IMR-90 (cell line): ENCODE data around the gene DNMT3A. TPM values are rescaled to one million over a fixed set of nuclear protein-coding genes. Genes with fewer than 3 reads are reported as not detected.

ENCODE experiments used
- ATAC-seq: fragments of 200-7000 bp; cut with Tn5 transposase; 2 replicates; pipeline ENCODE4 v1.9.1; 2020; ENCODE audit warnings: low read depth, mild to moderate bottlenecking, moderate library complexity
- BruUV-seq: library from RNA; stranded (reverse); fragments of 400-500 nt; replicated peaks from 2 replicates; lab custom pipeline; 2021; lab: Mats Ljungman, UMichigan
- CTCF ChIA-PET: fragments of 300-600 bp; formaldehyde crosslinking; extraction: SDS; loops from one replicate; lab custom pipeline; 2021; ENCODE audit warnings: antibody characterized with exemption; lab: Yijun Ruan, JAX
- POLR2A ChIA-PET: fragments of 300-600 bp; sonication (Branson Sonifier 250); formaldehyde crosslinking; loops from one replicate; lab custom pipeline; 2022; ENCODE audit warnings: antibody characterized with exemption; ENCODE audit not compliant: unreplicated experiment; lab: Charles Lee
- DNase-seq: peaks from one replicate; pipeline ENCODE4 v3.0.0; 2013
- H2AFZ ChIP-seq: replicated peaks from 2 replicates; pipeline ENCODE3; 2013; ENCODE audit warnings: low read length, mild to moderate bottlenecking; ENCODE audit not compliant: poor library complexity
- H2AK5ac ChIP-seq: 2 replicates; pipeline ENCODE4 v1.6.1; 2013; ENCODE audit warnings: low read depth, low read length, inconsistent platforms
- H2AK9ac ChIP-seq: replicated peaks from 2 replicates; pipeline ENCODE3; 2013; ENCODE audit warnings: mild to moderate bottlenecking, low read depth, low read length, moderate library complexity; ENCODE audit not compliant: poor library complexity
- H2BK120ac ChIP-seq: 2 replicates; pipeline ENCODE4 v1.6.1; 2013; ENCODE audit warnings: low read depth, low read length, inconsistent platforms
- H2BK15ac ChIP-seq: 3 replicates; pipeline ENCODE4 v1.6.1; 2013; ENCODE audit warnings: low read depth, low read length, inconsistent platforms
- H2BK20ac ChIP-seq: 2 replicates; pipeline ENCODE4 v1.6.1; 2013; ENCODE audit warnings: low read depth, mild to moderate bottlenecking, inconsistent platforms, low read length, moderate library complexity
- H2BK5ac ChIP-seq: 2 replicates; pipeline ENCODE4 v1.6.1; 2013; ENCODE audit warnings: mild to moderate bottlenecking, low read depth, low read length, inconsistent platforms; ENCODE audit not compliant: poor library complexity, severe bottlenecking
- H3K14ac ChIP-seq: replicated peaks from 2 replicates; pipeline ENCODE4 v1.6.1; 2013; ENCODE audit warnings: low read depth, low read length, inconsistent platforms
- H3K18ac ChIP-seq: 2 replicates; pipeline ENCODE4 v1.6.1; 2013; ENCODE audit warnings: low read depth, low read length, control low read depth
- H3K23ac ChIP-seq: 2 replicates; pipeline ENCODE4 v1.6.1; 2013; ENCODE audit warnings: low read depth, low read length, inconsistent platforms
- H3K27ac ChIP-seq: 2 replicates; pipeline ENCODE4 v1.5.1; 2013; ENCODE audit warnings: mild to moderate bottlenecking, control low read depth, low read length; ENCODE audit not compliant: insufficient read depth
- H3K27me3 ChIP-seq: 2 replicates; pipeline ENCODE4 v1.6.1; 2013; ENCODE audit warnings: low read length; ENCODE audit not compliant: control insufficient read depth, insufficient read depth
- H3K36me3 ChIP-seq: 2 replicates; pipeline ENCODE4 v1.6.1; 2013; ENCODE audit warnings: low read length, mixed read lengths; ENCODE audit not compliant: control insufficient read depth, insufficient read depth
- H3K4ac ChIP-seq: 2 replicates; pipeline ENCODE4 v1.6.1; 2013; ENCODE audit warnings: low read depth, low read length, inconsistent platforms
- H3K4me1 ChIP-seq: 2 replicates; pipeline ENCODE4 v1.6.1; 2013; ENCODE audit warnings: low read length, mixed read lengths; ENCODE audit not compliant: control insufficient read depth, insufficient read depth
- H3K4me2 ChIP-seq: 2 replicates; pipeline ENCODE4 v1.6.1; 2013; ENCODE audit warnings: low read depth, mild to moderate bottlenecking, control low read depth, low read length, moderate library complexity
- H3K4me3 ChIP-seq: 2 replicates; pipeline ENCODE4 v1.5.1; 2013; ENCODE audit warnings: low read depth, mild to moderate bottlenecking, control low read depth, low read length, moderate library complexity; ENCODE audit not compliant: insufficient read depth
- H3K56ac ChIP-seq: 2 replicates; pipeline ENCODE4 v1.6.1; 2013; ENCODE audit warnings: low read length, inconsistent platforms; ENCODE audit not compliant: insufficient read depth; ENCODE audit errors: extremely low read depth
- H3K79me1 ChIP-seq, 2 experiments: 2 replicates each; pipeline ENCODE4 v1.6.1; 2013; ENCODE audit warnings: low read length in 2 of 2, inconsistent platforms in 1 of 2, low read depth in 1 of 2
- H3K9ac ChIP-seq: 2 replicates; pipeline ENCODE4 v1.6.1; 2013; ENCODE audit warnings: low read depth, low read length, control low read depth
- H3K9me1 ChIP-seq: 2 replicates; pipeline ENCODE4 v1.6.1; 2013; ENCODE audit warnings: low read length, inconsistent platforms; ENCODE audit not compliant: insufficient read depth
- H3K9me3 ChIP-seq: 2 replicates; pipeline ENCODE4 v1.6.1; 2013; ENCODE audit warnings: low read length; ENCODE audit not compliant: control insufficient read depth, insufficient read depth
- H4K20me1 ChIP-seq: 2 replicates; pipeline ENCODE4 v1.6.1; 2013; ENCODE audit warnings: low read length, inconsistent platforms; ENCODE audit not compliant: insufficient read depth
- H4K5ac ChIP-seq: 2 replicates; pipeline ENCODE4 v1.6.1; 2013; ENCODE audit warnings: mild to moderate bottlenecking, low read depth, low read length, control low read depth
- H4K8ac ChIP-seq, 2 experiments: 2 replicates each; pipeline ENCODE4 v1.6.1; 2013; ENCODE audit warnings: low read depth in 2 of 2, low read length in 2 of 2, control low read depth in 1 of 2, inconsistent platforms in 1 of 2
- H4K91ac ChIP-seq: 2 replicates; pipeline ENCODE4 v1.6.1; 2013; ENCODE audit warnings: low read depth, low read length, inconsistent platforms; ENCODE audit not compliant: insufficient read depth
- BHLHE40 ChIP-seq: fragments of 150-350 bp; IDR thresholded peaks from 2 replicates; pipeline ENCODE4 v1.6.1; 2016; ENCODE audit warnings: mild to moderate bottlenecking, low read depth, low read length
- CHD1 ChIP-seq: IDR thresholded peaks from 2 replicates; pipeline ENCODE4 v1.6.1; 2012; ENCODE audit warnings: low read depth, low read length, improper control_type of control experiment
- CTCF ChIP-seq: conservative IDR thresholded peaks from 2 replicates; pipeline ENCODE4 v1.5.1; 2012; ENCODE audit warnings: mild to moderate bottlenecking, low read depth, low read length, improper control_type of control experiment
- FOS ChIP-seq: fragments of 150-350 bp; IDR thresholded peaks from 2 replicates; pipeline ENCODE4 v1.6.1; 2016; ENCODE audit warnings: low read depth, low read length
- MAFK ChIP-seq: IDR thresholded peaks from 2 replicates; pipeline ENCODE4 v1.6.1; 2012; ENCODE audit warnings: low read depth, low read length, improper control_type of control experiment
- MAZ ChIP-seq: IDR thresholded peaks from 2 replicates; pipeline ENCODE4 v1.6.1; 2012; ENCODE audit warnings: low read depth, mild to moderate bottlenecking, low read length, improper control_type of control experiment, moderate library complexity, borderline replicate concordance
- POLR2A ChIP-seq: IDR thresholded peaks from 2 replicates; pipeline ENCODE4 v1.6.1; 2012; ENCODE audit warnings: mild to moderate bottlenecking, low read depth, low read length
- RCOR1 ChIP-seq: IDR thresholded peaks from 2 replicates; pipeline ENCODE4 v1.6.1; 2012; ENCODE audit warnings: mild to moderate bottlenecking, low read length, improper control_type of control experiment; ENCODE audit not compliant: insufficient replicate concordance
- RFX5 ChIP-seq: IDR thresholded peaks from 2 replicates; pipeline ENCODE4 v1.8.0; 2012; ENCODE audit warnings: low read depth, mild to moderate bottlenecking, low read length, moderate library complexity
- SMC3 ChIP-seq: fragments of 150-350 bp; IDR thresholded peaks from 2 replicates; pipeline ENCODE4 v1.6.1; 2016; ENCODE audit warnings: low read depth, mild to moderate bottlenecking, antibody characterized with exemption, low read length, moderate library complexity
- USF2 ChIP-seq: fragments of 150-350 bp; IDR thresholded peaks from 2 replicates; pipeline ENCODE4 v1.6.1; 2017; ENCODE audit warnings: mild to moderate bottlenecking, antibody characterized with exemption, low read length, low read depth
- WGBS, 2 experiments: methylation state at CpG; one replicate each; pipeline versions ENCODE4 v1.1.5 to v1.1.7; 2013; ENCODE audit warnings: missing lambda C conversion rate in 2 of 2; ENCODE audit not compliant: insufficient read length in 1 of 2; ENCODE audit errors: extremely low coverage in 2 of 2; 5-methylcytosine and 5-hydroxymethylcytosine counted together
- dilution Hi-C: fragments of 300-500 bp; cut with HindIII; formaldehyde crosslinking; loops from one replicate; pipeline ENCODE4 v1.14.3; 2018; ENCODE audit warnings: low sequenced_read_pairs; ENCODE audit not compliant: unreplicated experiment
- in situ Hi-C: fragments of 300-500 bp; cut with MboI; formaldehyde crosslinking; loops from 3 replicates; pipeline ENCODE4 v1.14.3; 2019; ENCODE audit warnings: low sequenced_read_pairs, inconsistent platforms, mixed read lengths
- intact Hi-C: fragments of 100-400 bp; cut with micrococcal nuclease; formaldehyde crosslinking; loops from 2 replicates; pipeline ENCODE4 v1.10.0; 2022
- polyA plus RNA-seq, 3 experiments: library from polyadenylated mRNA; depleted of rRNA; stranded (reverse); fragments of >200 nt; gene quantifications; 2 replicates each; pipeline ENCODE4 v1.2.3, GENCODE V29; 2012; ENCODE audit warnings: low replicate concordance in 1 of 3
- total RNA-seq: library from RNA; depleted of rRNA; stranded (reverse); fragments of >200 nt; gene quantifications from 2 replicates; pipeline ENCODE4 v1.2.3, GENCODE V29; 2012

DNMT3A gene
- total and polyA plus RNA-seq, 2 of the 4 experiments (the other 2 are of a cell fraction) = 4.4 to 9.7 TPM

DNA sequence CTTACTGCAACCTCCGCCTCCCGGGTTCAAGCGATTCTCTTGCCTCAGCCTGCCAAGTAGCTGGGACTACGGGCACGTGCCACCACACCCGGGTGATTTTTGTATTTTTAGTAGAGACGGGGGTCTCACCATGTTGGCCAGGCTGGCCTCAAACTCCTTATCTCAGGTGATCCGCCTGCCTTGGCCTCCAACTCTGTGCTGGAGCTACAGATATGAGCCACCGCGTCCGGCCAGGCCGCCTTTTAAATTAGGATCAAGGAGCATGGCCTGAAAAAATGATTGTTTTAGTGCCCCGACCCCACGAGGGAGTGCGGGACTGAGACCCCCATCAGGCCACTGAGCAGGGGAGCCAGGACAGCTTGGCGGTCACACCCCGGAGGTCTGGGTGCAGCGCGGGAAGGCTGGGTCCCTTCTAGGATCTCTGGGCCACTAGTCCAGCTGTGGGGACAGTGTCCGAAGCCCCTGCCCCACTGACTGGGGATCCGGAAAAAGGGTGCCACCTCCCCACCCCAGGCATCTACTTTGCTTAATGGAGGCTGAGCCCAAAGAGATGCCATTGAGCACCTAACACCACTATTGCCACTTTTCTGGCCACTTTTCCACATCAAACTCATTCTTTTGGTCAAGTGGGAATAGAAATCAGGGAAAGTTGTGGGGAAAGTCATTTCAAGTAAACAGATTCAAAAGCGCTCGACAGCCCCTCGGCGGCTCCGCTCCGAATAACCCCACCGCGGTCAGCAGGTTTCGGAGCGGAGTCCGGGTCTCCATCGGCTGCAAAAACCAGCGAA, 19.7 kb upstream of the DNMT3A start:
- no peak overlapping the region for H3K27ac ChIP-seq
- ATAC-seq (no peak), DNase-seq (no peak)
- H2BK5ac ChIP-seq = no peak overlapping the region
- no peak overlapping the region for H2BK15ac ChIP-seq
- no peak overlapping the region for H3K4ac ChIP-seq
- peak overlapping the region in 1 of 2 experiments; percentile 61; a peak in 2 of 4 replicates for H4K8ac ChIP-seq
- BruUV-seq = no TSS peak
- no peaks in the 10 kb centered on the region for H3K4me1 ChIP-seq
- no peak overlapping the region for H4K91ac ChIP-seq
- no peaks in the 10 kb centered on the region; the same call in 1 of the 2 replicates for H3K27me3 ChIP-seq
- peak overlapping the region; percentile 91 for H2AFZ ChIP-seq
- dilution Hi-C loops = no loop called here
- H2BK120ac ChIP-seq = no peak overlapping the region
- in situ Hi-C loops = no loop called here
- peak overlapping the region; percentile 83 for H2AK9ac ChIP-seq
- no peak overlapping the region for H3K23ac ChIP-seq
- CTCF ChIA-PET = interaction anchor here (0.7 to 1.5 kb wide), 9 partner anchors 9 to 303 kb away, joined by 3 to 7 read pairs (median 4); no protein-coding TSS in a partner anchor
- H3K79me1 ChIP-seq = no peaks in the 10 kb centered on the region
- no peak overlapping the region for H4K5ac ChIP-seq
- H3K56ac ChIP-seq = no peak overlapping the region
- H3K9me3 ChIP-seq = no peaks in the 10 kb centered on the region
- H4K20me1 ChIP-seq = no peaks in the 10 kb centered on the region
- no peak overlapping the region for H3K14ac ChIP-seq
- intact Hi-C loops = loop anchor here (1.0 to 5.0 kb wide), 2 partner anchors 161 to 301 kb away; no protein-coding TSS in a partner anchor
- peak overlapping the region; percentile 10; the same call in 1 of the 2 replicates for H3K4me3 ChIP-seq
- H3K9ac ChIP-seq = no peak overlapping the region
- H3K4me2 ChIP-seq = peak overlapping the region; percentile 61
- H3K36me3 ChIP-seq = no peaks in the 10 kb centered on the region
- no peak overlapping the region for H2BK20ac ChIP-seq
- no peak overlapping the region for H3K18ac ChIP-seq
- no peak overlapping the region for H2AK5ac ChIP-seq
- WGBS, 2 experiments = 48% methylated on average over 21 of the region's 34 CpGs; no CpG with 5 or more reads in 1 of the 2 experiments
- TF ChIP-seq MAZ (no peak), FOS (no peak), RFX5 (no peak), RCOR1 (no peak), BHLHE40 (no peak), CTCF (no peak), CHD1 (no peak), SMC3 (no peak), POLR2A (no peak), USF2 (no peak), MAFK (no peak)
- POLR2A ChIA-PET = interaction anchor here (0.7 to 0.8 kb wide), 2 partner anchors 30 to 137 kb away, joined by 6 to 17 read pairs; no protein-coding TSS in a partner anchor
- no peaks in the 10 kb centered on the region for H3K9me1 ChIP-seq
